Peyer's patch (tissue), 4 donors: ENCODE results near the gene ERC2. TPM values are rescaled to one million over a fixed set of nuclear protein-coding genes. Genes with fewer than 3 reads are reported as not detected.

Experiments used
- DNase-seq, 3 donors: peaks; one replicate each; pipeline ENCODE4 v3.0.0-alpha.2; 2017 to 2019
- H3K27ac ChIP-seq, 4 donors: fragments of 200-600 bp; sonication (generic); one replicate each; pipeline ENCODE4 v1.5.1; 2016 to 2019
- H3K27me3 ChIP-seq, 2 donors: fragments of 200-600 bp; sonication (generic); one replicate each; pipeline ENCODE4 v1.5.1; 2019
- H3K36me3 ChIP-seq, 3 donors: fragments of 200-600 bp; sonication (generic); one replicate each; pipeline ENCODE4 v1.5.1; 2016 to 2019
- H3K4me1 ChIP-seq, 4 donors: fragments of 200-600 bp; sonication (generic); one replicate each; pipeline ENCODE4 v1.5.1; 2016 to 2019
- H3K4me3 ChIP-seq, 4 donors: fragments of 200-600 bp; sonication (generic); 1 replicate in 3 of 4; 2 replicates in 1 of 4; pipeline ENCODE4 v1.5.1; 2016 to 2019; ENCODE audit warnings: mild to moderate bottlenecking in 1 of 4
- H3K9me3 ChIP-seq, 4 donors: fragments of 200-600 bp; sonication (generic); one replicate each; pipeline ENCODE4 v1.5.1; 2016 to 2019; ENCODE audit warnings: mild to moderate bottlenecking in 1 of 4
- POLR2A ChIP-seq, 2 donors: fragments of 450-650 bp; IDR thresholded peaks; one replicate each; pipeline ENCODE4 v1.5.1; 2017; ENCODE audit warnings: antibody characterized with exemption in 2 of 2, mild to moderate bottlenecking in 2 of 2, moderate library complexity in 2 of 2
- total RNA-seq, 4 donors: library from RNA; depleted of rRNA; stranded (reverse); fragments of >200 nt; gene quantifications; one replicate each; pipeline ENCODE4 v1.1.0, GENCODE V29; 2016
- TF ChIP-seq, protein P1 (sequence below), 6 experiments: fragments of 450-650 bp in 4 of 6; fragments of 200-600 bp in 2 of 6; sonication (generic) in 1 of 6; IDR thresholded peaks; one replicate each; pipeline ENCODE4 v1.5.1; 2017 to 2019; ENCODE audit warnings: antibody characterized with exemption in 6 of 6, mild to moderate bottlenecking in 3 of 6, moderate library complexity in 1 of 6

Gene ERC2
- total RNA-seq, 4 donors from 2014 or later: 0.18 to 0.83 TPM; not detected in 2

- no peaks in the 10 kb centered on the region for H3K4me1 ChIP-seq
- no peaks in the 10 kb centered on the region for H3K27me3 ChIP-seq
- no peaks in the 10 kb centered on the region for H3K9me3 ChIP-seq
- H3K36me3 ChIP-seq: no peaks in the 10 kb centered on the region
- H3K27ac ChIP-seq: no peak overlapping the region
- TF ChIP-seq POLR2A (IDR thresholded peaks at IDR 0.05): no peak
- TF ChIP-seq, protein P1, sequence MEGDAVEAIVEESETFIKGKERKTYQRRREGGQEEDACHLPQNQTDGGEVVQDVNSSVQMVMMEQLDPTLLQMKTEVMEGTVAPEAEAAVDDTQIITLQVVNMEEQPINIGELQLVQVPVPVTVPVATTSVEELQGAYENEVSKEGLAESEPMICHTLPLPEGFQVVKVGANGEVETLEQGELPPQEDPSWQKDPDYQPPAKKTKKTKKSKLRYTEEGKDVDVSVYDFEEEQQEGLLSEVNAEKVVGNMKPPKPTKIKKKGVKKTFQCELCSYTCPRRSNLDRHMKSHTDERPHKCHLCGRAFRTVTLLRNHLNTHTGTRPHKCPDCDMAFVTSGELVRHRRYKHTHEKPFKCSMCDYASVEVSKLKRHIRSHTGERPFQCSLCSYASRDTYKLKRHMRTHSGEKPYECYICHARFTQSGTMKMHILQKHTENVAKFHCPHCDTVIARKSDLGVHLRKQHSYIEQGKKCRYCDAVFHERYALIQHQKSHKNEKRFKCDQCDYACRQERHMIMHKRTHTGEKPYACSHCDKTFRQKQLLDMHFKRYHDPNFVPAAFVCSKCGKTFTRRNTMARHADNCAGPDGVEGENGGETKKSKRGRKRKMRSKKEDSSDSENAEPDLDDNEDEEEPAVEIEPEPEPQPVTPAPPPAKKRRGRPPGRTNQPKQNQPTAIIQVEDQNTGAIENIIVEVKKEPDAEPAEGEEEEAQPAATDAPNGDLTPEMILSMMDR (IDR thresholded peaks at IDR 0.05): no peak
- no peak for DNase-seq
- no peak overlapping the region for H3K4me3 ChIP-seq
These were observed 214.2 kb downstream of the ERC2 start for GRCh38 chr3:56253941-56254665.

GRCh38 chr3:56251343-56251945 lies 216.8 kb downstream of the ERC2 start:
- Histone ChIP-seq H3K9me3 (no peaks in the 10 kb centered on the region), H3K36me3 (no peaks in the 10 kb centered on the region), H3K4me1 (no peaks in the 10 kb centered on the region), H3K4me3 (no peak overlapping the region), H3K27me3 (no peaks in the 10 kb centered on the region), H3K27ac (no peak overlapping the region)
- peak in 1 of 3 donors; percentile 49 for DNase-seq
- TF ChIP-seq, protein P1 (IDR thresholded peaks at IDR 0.05): peak in 5 of 6 experiments; percentile 68 to 80 (median 73)
- TF ChIP-seq POLR2A (IDR thresholded peaks at IDR 0.05): no peak

DNA sequence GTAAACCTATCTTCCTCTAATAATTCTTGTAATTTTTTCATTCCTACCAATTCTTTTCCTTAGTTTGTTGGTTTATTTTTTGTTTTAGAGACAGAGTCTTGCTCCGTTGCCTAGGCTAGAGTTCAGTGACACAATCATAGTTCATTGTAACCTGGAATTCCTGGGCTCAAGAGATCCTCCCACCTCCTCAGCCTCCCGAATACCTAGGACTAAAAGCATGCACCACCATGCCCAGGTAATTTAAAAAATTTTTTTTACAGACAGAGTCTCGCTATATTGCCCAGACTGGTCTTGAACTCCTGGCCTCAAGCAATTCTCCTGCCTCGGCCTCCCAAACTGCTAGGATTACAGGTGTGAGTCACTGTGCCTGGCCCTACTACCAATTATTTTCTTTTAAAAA lies 220.2 kb downstream of the ERC2 start:
- no peak for DNase-seq
- TF ChIP-seq, protein P1 (IDR thresholded peaks at IDR 0.05): no peak
- no peak for TF ChIP-seq POLR2A (IDR thresholded peaks at IDR 0.05)
- Histone ChIP-seq H3K9me3 (no peaks in the 10 kb centered on the region), H3K27me3 (no peaks in the 10 kb centered on the region), H3K4me3 (no peak overlapping the region), H3K27ac (no peak overlapping the region), H3K36me3 (no peaks in the 10 kb centered on the region), H3K4me1 (no peaks in the 10 kb centered on the region)

- Histone ChIP-seq H3K4me1 (no peaks in the 10 kb centered on the region), H3K27ac (no peak overlapping the region), H3K27me3 (no peaks in the 10 kb centered on the region), H3K36me3 (no peaks in the 10 kb centered on the region), H3K9me3 (no peaks in the 10 kb centered on the region), H3K4me3 (no peak overlapping the region)
- no peak for TF ChIP-seq POLR2A (IDR thresholded peaks at IDR 0.05)
- TF ChIP-seq, protein P1 (IDR thresholded peaks at IDR 0.05): no peak
- DNase-seq: no peak
These were observed 230.0 kb downstream of the ERC2 start for GRCh38 chr3:56238299-56238698.

DNA sequence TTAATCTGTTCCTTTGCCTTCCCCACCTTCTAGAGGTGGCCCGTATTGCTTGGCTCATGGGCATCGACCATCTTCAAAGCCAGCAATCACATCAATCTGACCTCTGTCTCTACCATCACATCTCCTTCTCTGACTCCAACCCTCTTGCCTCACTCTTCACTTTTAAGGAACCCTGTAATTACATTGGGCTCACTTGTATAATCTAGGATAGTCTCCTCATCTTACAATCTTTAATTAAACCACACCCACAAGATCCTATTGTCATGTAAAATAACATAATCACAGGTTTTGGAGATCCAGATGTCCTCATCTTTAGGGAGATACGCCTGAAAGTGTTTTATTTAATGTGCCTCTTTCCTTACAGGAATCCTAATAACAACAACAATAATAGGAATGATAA lies 234.5 kb downstream of the ERC2 start:
- H3K27me3 ChIP-seq: no peaks in the 10 kb centered on the region

More for the DNA sequence above, 234.5 kb downstream of the ERC2 start:
- TF ChIP-seq, protein P1 (IDR thresholded peaks at IDR 0.05): no peak
- no peak for TF ChIP-seq POLR2A (IDR thresholded peaks at IDR 0.05)
- no peaks in the 10 kb centered on the region for H3K9me3 ChIP-seq
- H3K4me3 ChIP-seq: no peak overlapping the region
- H3K27ac ChIP-seq: no peak overlapping the region
- no peaks in the 10 kb centered on the region for H3K36me3 ChIP-seq
- no peak for DNase-seq
- H3K4me1 ChIP-seq: no peaks in the 10 kb centered on the region
